HG03575 (cell line): ENCODE measurements around the gene PTPRC.

Experiments used
- ATAC-seq: cut with Tn5 transposase; IDR thresholded peaks from one replicate; pipeline ENCODE4 v1.9.1; 2021; ENCODE audit not compliant: unreplicated experiment, insufficient number of reproducible peaks, low FRiP score; ENCODE audit errors: extremely low read depth

PTPRC gene

DNA sequence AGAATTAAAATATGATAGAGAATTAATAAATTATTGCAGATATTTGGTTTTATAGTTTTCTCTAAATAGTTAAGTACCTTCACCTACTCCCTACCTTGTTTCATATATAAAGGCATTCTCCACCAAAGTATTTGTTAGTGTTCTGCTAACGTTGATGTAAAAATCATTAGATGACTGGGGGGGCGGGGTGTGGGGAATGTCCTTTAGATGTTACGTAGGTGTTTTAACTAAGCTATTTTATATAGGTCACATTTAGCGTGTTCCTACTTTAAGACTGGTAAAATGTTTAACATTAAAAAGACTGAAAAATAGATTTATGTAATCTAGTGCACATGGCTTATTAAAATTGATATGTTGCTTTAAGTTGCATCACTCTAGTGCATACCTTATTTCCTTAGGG, 48.6 kb downstream of the PTPRC start:
- no peak for ATAC-seq

DNA sequence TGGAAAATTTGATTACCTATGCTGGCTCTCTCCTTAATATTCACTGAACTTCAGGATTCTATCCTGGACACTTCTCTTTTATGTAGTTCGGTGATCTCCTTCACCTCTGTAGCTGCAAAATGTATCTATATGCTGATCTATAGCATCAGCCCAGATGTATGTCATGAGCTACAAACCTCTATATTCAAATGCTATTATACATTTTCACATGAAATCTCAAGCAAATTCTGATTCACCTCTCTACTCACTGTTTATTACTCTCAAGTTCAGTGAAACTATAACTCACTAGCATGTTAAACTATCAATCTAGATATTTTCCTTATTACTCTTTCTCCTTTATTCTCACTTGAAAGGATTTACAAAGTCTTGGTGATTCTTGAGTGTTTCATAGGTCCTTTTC, 52.2 kb downstream of the PTPRC start:
- no peak for ATAC-seq

DNA sequence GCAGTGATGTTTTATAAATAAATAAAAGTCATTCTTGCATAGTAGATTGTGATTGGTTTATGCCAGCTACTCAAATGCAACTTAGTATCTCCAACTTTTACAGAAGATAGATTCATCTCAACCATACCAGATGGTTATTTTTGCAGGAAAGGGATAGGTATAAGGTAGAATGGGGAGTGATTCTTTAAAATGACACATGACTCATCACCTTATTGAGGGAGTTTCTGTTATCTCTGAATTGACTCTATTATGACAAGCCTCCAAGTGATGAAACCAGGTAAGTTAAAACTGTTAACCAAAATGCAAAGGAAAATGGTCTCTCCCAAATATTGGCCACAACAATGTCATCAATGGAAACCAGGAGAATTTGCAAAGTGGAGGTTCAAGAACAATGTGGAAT, 54.5 kb downstream of the PTPRC start:
- ATAC-seq = no peak

GRCh38 chr1:198694542-198694941, 55.7 kb downstream of the PTPRC start:
- ATAC-seq = no peak

DNA sequence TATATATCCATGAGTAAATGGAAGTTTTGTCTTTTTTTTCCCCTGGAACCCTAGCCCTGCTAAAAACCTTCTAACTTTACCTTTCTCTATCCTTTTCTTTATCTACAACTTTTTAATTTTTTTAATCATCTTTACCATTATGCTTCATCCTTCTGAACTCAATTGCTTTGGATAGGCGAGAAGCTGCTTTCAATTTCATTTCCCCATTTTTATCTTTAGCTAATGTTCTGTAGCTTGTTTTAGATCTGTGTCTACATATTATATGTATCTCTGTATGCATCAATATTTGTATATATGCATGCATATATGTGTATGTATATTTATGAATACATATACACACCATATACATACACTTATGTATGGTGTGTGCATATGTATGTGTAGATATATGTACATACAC, 57.4 kb downstream of the PTPRC start:
- ATAC-seq = no peak

GRCh38 chr1:198699167-198700015, 60.6 kb downstream of the PTPRC start:
- no peak for ATAC-seq

- ATAC-seq = no peak
Measured at GRCh38 chr1:198700016-198700392, 61.2 kb downstream of the PTPRC start.

DNA sequence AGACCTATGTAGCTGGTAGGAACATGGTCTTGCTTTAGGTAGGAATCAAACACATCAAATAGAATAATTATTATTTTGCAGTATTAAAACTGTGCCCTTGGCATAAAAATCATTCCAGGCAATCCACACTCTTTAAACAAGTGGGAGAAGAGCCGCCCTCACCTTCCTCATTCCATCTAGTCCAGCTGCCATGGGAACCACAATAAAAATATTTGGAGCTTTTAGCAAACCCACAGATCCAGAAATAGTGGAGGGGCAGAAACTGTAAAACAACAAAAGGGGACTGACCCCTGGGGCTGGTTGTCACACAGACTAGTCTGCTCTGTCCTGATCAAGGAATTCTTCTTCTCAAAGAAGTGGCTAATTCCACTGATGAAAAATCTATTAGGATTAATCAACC, 61.6 kb downstream of the PTPRC start:
- no peak for ATAC-seq

DNA sequence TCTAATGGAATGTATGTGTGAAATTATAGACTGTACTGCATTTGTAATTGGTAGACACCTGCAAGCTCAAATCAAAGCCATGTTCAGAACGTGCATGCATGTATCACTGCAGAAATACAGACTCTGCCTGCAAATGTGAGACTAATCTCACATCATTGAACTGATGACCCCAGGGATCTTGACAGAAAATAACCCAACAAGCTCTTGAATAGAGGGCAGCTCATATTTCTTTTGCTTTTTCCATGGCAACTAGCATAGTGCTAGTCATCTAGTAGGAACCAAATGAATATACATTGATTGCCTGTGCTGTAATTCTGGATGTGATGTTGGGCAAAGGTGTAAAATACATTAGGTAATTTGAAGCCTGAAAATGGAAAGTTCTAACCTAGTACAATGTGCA, 62.4 kb downstream of the PTPRC start:
- no peak for ATAC-seq

DNA sequence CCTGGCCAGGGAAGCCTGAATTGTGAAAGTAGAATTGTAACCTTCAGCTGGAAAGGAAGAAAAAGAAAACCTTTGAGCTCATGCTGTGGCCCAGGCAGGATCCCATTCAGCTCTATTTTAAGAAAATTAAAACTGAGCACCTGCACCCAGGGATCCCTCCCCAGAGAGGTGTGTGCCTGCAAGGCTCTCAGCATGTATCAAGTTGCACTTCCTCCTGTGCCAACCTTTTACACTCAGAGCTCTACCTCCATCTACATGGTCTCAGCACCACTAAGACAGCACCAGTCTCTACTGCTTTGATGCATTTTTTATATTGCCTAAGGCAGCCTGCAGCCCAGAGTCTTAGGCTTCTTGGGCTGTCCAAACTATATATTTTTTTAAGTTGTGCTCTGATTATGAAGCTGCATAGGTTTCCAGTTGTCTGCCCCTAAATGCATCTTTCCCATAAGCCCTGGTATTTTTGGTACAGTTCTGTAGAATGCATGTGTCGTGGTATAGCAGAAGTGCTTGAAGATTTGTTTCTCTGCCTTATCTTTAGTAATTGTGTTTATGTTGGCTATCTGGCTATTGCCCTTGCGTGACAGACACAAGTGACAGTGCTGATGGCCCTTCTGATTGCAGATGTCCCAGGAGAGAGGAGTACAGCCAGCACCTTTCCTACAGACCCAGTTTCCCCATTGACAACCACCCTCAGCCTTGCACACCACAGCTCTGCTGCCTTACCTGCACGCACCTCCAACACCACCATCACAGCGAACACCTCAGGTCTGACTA, 63.1 kb downstream of the PTPRC start:
- ATAC-seq = no peak

DNA sequence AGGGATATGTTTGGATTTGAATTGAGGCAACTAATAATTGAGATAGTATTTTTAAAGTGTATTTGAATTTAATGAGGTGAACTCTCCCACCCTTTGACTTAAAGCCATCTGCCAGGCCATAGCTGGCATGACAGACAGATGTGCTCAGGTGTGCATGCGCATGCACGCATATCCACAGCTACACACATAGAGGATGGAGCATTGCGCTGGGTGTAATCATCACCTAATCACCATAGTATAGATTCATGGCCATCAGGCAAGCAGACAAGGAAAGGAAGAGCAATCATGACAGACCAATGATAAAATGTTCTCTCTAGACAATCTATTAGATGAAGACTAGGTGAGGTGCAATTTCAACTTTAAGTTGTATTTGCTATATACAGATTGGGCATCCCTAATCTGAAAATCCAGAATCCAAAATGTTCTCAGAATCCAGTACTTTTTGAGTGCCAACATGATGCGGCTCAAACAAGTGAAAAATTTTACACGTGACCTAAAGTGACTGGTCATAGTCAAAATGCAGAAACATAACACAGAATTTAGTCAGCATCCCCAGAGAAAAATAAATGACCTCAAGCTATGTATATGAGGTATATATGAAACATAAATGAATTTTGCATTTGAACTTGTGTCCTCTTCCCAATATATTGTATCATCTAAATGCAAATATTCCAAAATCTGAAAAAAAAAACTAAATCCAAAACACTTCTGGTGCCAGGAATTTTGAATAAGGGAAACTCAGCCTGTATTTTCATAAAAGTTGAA, 70.1 kb downstream of the PTPRC start:
- ATAC-seq = no peak

GRCh38 chr1:198711837-198712236, 73.0 kb downstream of the PTPRC start:
- no peak for ATAC-seq

GRCh38 chr1:198713081-198713480, 74.2 kb downstream of the PTPRC start:
- ATAC-seq = no peak

DNA sequence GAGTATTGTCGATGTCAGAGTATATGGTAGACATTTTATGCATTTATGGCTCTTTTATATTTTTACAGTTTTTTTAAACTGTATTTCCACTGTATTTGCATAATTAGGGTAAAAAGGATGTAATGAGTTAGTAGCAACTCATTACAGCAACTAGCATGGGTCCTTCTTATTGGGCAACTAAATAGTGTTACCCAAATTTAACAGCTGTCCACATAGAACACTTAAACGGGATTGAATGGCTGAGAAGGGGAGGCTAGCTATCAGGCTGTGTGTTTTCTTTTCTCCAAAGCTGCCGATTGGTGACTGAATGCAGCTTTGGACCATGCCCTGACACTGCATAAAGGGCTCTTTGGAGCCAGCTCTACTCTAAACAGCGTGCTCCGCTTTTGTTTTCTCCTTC, 75.4 kb downstream of the PTPRC start:
- no peak for ATAC-seq

DNA sequence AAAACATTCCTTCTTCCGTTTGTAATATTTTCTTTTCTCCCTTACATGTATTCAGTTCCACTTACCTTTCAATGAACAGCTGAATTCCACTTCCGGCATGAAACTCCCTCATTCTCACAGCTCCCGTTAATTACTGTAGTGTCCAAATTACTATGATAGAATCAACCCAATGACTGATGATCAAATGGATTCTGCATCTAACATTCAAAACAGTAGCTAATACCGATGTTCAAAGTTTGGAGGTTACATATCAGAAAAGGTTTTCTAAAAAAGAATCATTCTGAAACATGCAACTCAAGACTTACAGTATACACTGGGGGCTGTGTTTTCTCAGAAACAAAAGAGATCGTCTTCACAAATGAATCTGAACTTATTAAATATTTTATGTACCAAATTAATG, 77.2 kb downstream of the PTPRC start:
- no peak for ATAC-seq

GRCh38 chr1:198717510-198717909, 78.7 kb downstream of the PTPRC start:
- no peak for ATAC-seq

DNA sequence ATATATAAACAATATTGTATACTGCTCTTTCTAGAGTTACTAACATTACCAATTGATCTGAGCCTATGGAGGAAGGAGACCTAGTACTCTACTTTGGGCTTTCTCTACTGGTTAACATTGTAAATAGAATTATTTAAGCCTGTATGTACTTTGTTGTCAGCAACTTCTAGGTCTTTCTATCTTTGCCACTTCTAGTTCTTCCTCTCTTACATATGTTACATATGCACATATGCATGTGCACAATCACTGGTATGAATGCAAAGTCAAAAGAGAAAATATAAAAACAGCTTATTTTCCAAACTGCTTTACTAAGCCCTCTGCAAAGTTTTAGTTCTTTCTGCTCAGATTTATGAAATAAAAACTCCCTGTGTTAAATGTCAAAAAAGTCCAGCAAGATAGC, 84.3 kb downstream of the PTPRC start:
- no peak for ATAC-seq

DNA sequence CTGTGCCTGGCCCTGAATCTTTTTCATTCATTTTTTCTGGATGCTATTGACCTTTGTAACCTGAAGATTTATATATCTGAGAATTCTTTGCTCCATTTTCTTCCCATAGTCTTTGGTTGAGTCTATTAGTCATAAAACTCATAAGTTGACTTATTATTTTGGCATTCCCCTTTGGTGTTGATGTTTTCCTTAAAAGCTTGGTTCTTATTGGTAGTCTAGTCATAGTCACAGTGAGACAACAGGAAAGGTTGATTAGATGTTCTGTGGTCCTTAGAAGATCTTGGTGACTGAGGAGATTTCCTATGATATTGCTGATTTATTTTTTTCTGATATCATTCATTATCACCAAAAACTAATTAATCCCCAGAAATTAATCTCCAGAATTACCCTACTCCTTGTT, 86.2 kb downstream of the PTPRC start:
- no peak for ATAC-seq

GRCh38 chr1:198726455-198726854, 87.6 kb downstream of the PTPRC start:
- ATAC-seq = no peak
